Peyer's patch (tissue), 4 donors: ENCODE results near the gene GPR108. TPM values are rescaled to one million over a fixed set of nuclear protein-coding genes. Genes with fewer than 3 reads are reported as not detected.
"Not testable (repeated sequence)": the region's sequence is repeated elsewhere in the genome, so short reads cannot be mapped to it uniquely, and the experiment has no call there.

ENCODE experiments used
- DNase-seq, 3 donors: peaks; one replicate each; pipeline ENCODE4 v3.0.0-alpha.2; 2017 to 2019
- H3K27ac ChIP-seq, 4 donors: fragments of 200-600 bp; sonication (generic); one replicate each; pipeline ENCODE4 v1.5.1; 2016 to 2019
- H3K27me3 ChIP-seq, 2 donors: fragments of 200-600 bp; sonication (generic); one replicate each; pipeline ENCODE4 v1.5.1; 2019
- H3K36me3 ChIP-seq, 3 donors: fragments of 200-600 bp; sonication (generic); one replicate each; pipeline ENCODE4 v1.5.1; 2016 to 2019
- H3K4me1 ChIP-seq, 4 donors: fragments of 200-600 bp; sonication (generic); one replicate each; pipeline ENCODE4 v1.5.1; 2016 to 2019
- H3K4me3 ChIP-seq, 4 donors: fragments of 200-600 bp; sonication (generic); 1 replicate in 3 of 4; 2 replicates in 1 of 4; pipeline ENCODE4 v1.5.1; 2016 to 2019; ENCODE audit warnings: mild to moderate bottlenecking in 1 of 4
- H3K9me3 ChIP-seq, 4 donors: fragments of 200-600 bp; sonication (generic); one replicate each; pipeline ENCODE4 v1.5.1; 2016 to 2019; ENCODE audit warnings: mild to moderate bottlenecking in 1 of 4
- CTCF ChIP-seq, 6 experiments: fragments of 450-650 bp in 4 of 6; fragments of 200-600 bp in 2 of 6; sonication (generic) in 1 of 6; IDR thresholded peaks; one replicate each; pipeline ENCODE4 v1.5.1; 2017 to 2019; ENCODE audit warnings: antibody characterized with exemption in 6 of 6, mild to moderate bottlenecking in 3 of 6, moderate library complexity in 1 of 6
- POLR2A ChIP-seq, 2 donors: fragments of 450-650 bp; IDR thresholded peaks; one replicate each; pipeline ENCODE4 v1.5.1; 2017; ENCODE audit warnings: antibody characterized with exemption in 2 of 2, mild to moderate bottlenecking in 2 of 2, moderate library complexity in 2 of 2
- total RNA-seq, 4 donors: library from RNA; depleted of rRNA; stranded (reverse); fragments of >200 nt; gene quantifications; one replicate each; pipeline ENCODE4 v1.1.0, GENCODE V29; 2016

The GPR108 gene
- total RNA-seq, 4 donors from 2014 or later, result 54.5 to 133 (median 92.2) TPM

GRCh38 chr19:6754136-6754535 lies 16.8 kb upstream of the GPR108 start:
- peaks cover 0 to 23% (median 4%) of the 10 kb centered on the region in 4 donors for H3K4me1 ChIP-seq
- no peak for DNase-seq
- H3K27ac ChIP-seq, result peak overlapping the region in 2 of 4 donors; percentile 93 to 96
- H3K27me3 ChIP-seq, result no peaks in the 10 kb centered on the region
- no peak overlapping the region for H3K4me3 ChIP-seq
- TF ChIP-seq POLR2A (IDR thresholded peaks at IDR 0.05), result no peak
- no peak for TF ChIP-seq CTCF (IDR thresholded peaks at IDR 0.05)
- H3K36me3 ChIP-seq, result peaks cover 0 to 48% (median 0%) of the 10 kb centered on the region in 3 donors
- no peaks in the 10 kb centered on the region for H3K9me3 ChIP-seq

- Histone ChIP-seq H3K4me1 (peaks cover 0 to 23% (median 4%) of the 10 kb centered on the region in 4 donors), H3K27me3 (no peaks in the 10 kb centered on the region), H3K4me3 (peak overlapping the region; percentile 31 to 52 (median 45)), H3K36me3 (peaks cover 0 to 51% (median 0%) of the 10 kb centered on the region in 3 donors), H3K9me3 (no peaks in the 10 kb centered on the region), H3K27ac (peak overlapping the region; percentile 68 to 96 (median 84))
- TF ChIP-seq POLR2A (IDR thresholded peaks at IDR 0.05) (peak; percentile 24 to 52), CTCF (IDR thresholded peaks at IDR 0.05) (peak; percentile 29 to 76 (median 58))
- DNase-seq, result peak; percentile 92 to 96 (median 93)
These were observed 16.0 kb upstream of the GPR108 start for GRCh38 chr19:6753178-6754031.

- Histone ChIP-seq H3K4me1 (peaks cover 0 to 23% (median 4%) of the 10 kb centered on the region in 4 donors), H3K27ac (peak overlapping the region; percentile 68 to 96 (median 84)), H3K9me3 (no peaks in the 10 kb centered on the region), H3K27me3 (no peaks in the 10 kb centered on the region), H3K36me3 (peaks cover 0 to 60% (median 0%) of the 10 kb centered on the region in 3 donors), H3K4me3 (peak overlapping the region; percentile 31 to 52 (median 45))
- DNase-seq, result peak in 2 of 3 donors; percentile 81 to 87
- peak; percentile 52 to 67 for TF ChIP-seq POLR2A (IDR thresholded peaks at IDR 0.05)
- no peak for TF ChIP-seq CTCF (IDR thresholded peaks at IDR 0.05)
These were observed 15.1 kb upstream of the GPR108 start for GRCh38 chr19:6752256-6753177.

- peaks cover 0 to 23% (median 4%) of the 10 kb centered on the region in 4 donors for H3K4me1 ChIP-seq
- TF ChIP-seq CTCF (IDR thresholded peaks at IDR 0.05) (no peak), POLR2A (IDR thresholded peaks at IDR 0.05) (no peak)
- H3K9me3 ChIP-seq, result no peaks in the 10 kb centered on the region
- H3K36me3 ChIP-seq, result peaks cover 0 to 74% (median 0%) of the 10 kb centered on the region in 3 donors
- no peaks in the 10 kb centered on the region for H3K27me3 ChIP-seq
- peak overlapping the region in 1 of 4 donors; percentile 93 for H3K27ac ChIP-seq
- H3K4me3 ChIP-seq, result no peak overlapping the region
- no peak for DNase-seq
These were observed 13.8 kb upstream of the GPR108 start for GRCh38 chr19:6751189-6751588.

- no peak overlapping the region for H3K27ac ChIP-seq
- TF ChIP-seq CTCF (IDR thresholded peaks at IDR 0.05), result no peak
- TF ChIP-seq POLR2A (IDR thresholded peaks at IDR 0.05), result no peak
These were observed 12.7 kb upstream of the GPR108 start for GRCh38 chr19:6750062-6750461.

GRCh38 chr19:6748543-6748942 lies 11.2 kb upstream of the GPR108 start:
- H3K27me3 ChIP-seq, H3K9me3 ChIP-seq, DNase-seq, H3K4me3 ChIP-seq, H3K27ac ChIP-seq: not testable (repeated sequence)
- Histone ChIP-seq H3K36me3 (peaks cover 0 to 74% (median 0%) of the 10 kb centered on the region in 3 donors), H3K4me1 (peaks cover 0 to 31% (median 4%) of the 10 kb centered on the region in 4 donors)

More at GRCh38 chr19:6750062-6750461, 12.7 kb upstream of the GPR108 start:
- H3K4me1 ChIP-seq, result peaks cover 0 to 28% (median 4%) of the 10 kb centered on the region in 4 donors
- H3K4me3 ChIP-seq, result no peak overlapping the region
- H3K36me3 ChIP-seq, result peaks cover 0 to 77% (median 0%) of the 10 kb centered on the region in 3 donors
- peak in 1 of 3 donors; percentile 56 for DNase-seq
- H3K27me3 ChIP-seq, result no peaks in the 10 kb centered on the region
- no peaks in the 10 kb centered on the region for H3K9me3 ChIP-seq
